ENCODE data around the gene RPL22. TPM values are rescaled to one million over a fixed set of nuclear protein-coding genes. Genes with fewer than 3 reads are reported as not detected.

RPL22 gene
- total RNA-seq, 4 donors from 2014 or later, result 142 to 235 (median 159) TPM

- H3K4me1 ChIP-seq, result peaks cover 0 to 61% (median 22%) of the 10 kb centered on the region in 4 donors
- no peak for DNase-seq (ENCODE audit: low spot score in 2 of 2)
- no peaks in the 10 kb centered on the region for H3K36me3 ChIP-seq
- H3K4me3 ChIP-seq, result peak overlapping the region in 1 of 4 donors; percentile 1
- TF ChIP-seq POLR2A (IDR thresholded peaks at IDR 0.05) (no peak), EP300 (IDR thresholded peaks at IDR 0.05) (no peak), CTCF (IDR thresholded peaks at IDR 0.05) (no peak)
- H3K27me3 ChIP-seq, result peaks cover 3 to 93% of the 10 kb centered on the region in 2 donors
- WGBS, 2 donors, result 1% methylated on average over 25 to 42 of the region's 49 CpGs
- no peak overlapping the region for H3K27ac ChIP-seq
- no peaks in the 10 kb centered on the region for H3K9me3 ChIP-seq
Observed at GRCh38 chr1:6245869-6246496, 46.6 kb upstream of the RPL22 start.

- H3K36me3 ChIP-seq, result no peaks in the 10 kb centered on the region
- no peak overlapping the region for H3K27ac ChIP-seq
- no peaks in the 10 kb centered on the region for H3K9me3 ChIP-seq
- H3K27me3 ChIP-seq, result peaks cover 3 to 93% of the 10 kb centered on the region in 2 donors
- H3K4me1 ChIP-seq, result peaks cover 0 to 61% (median 22%) of the 10 kb centered on the region in 4 donors
- peak overlapping the region in 1 of 4 donors; percentile 1 for H3K4me3 ChIP-seq
- peak; percentile 57 to 65 for DNase-seq (ENCODE audit: low spot score in 2 of 2)
- WGBS, 2 donors, result 1 to 2% methylated on average over 34 to 36 of the region's 79 CpGs
- TF ChIP-seq CTCF (IDR thresholded peaks at IDR 0.05), result peak; percentile 78 to 93 (median 90)
- TF ChIP-seq POLR2A (IDR thresholded peaks at IDR 0.05), result no peak
- TF ChIP-seq EP300 (IDR thresholded peaks at IDR 0.05), result no peak
Observed at GRCh38 chr1:6245086-6245868, 45.9 kb upstream of the RPL22 start.

GRCh38 chr1:6244401-6245049, 45.1 kb upstream of the RPL22 start:
- TF ChIP-seq CTCF (IDR thresholded peaks at IDR 0.05) (no peak), POLR2A (IDR thresholded peaks at IDR 0.05) (no peak), EP300 (IDR thresholded peaks at IDR 0.05) (no peak)
- Histone ChIP-seq H3K9me3 (no peaks in the 10 kb centered on the region), H3K36me3 (no peaks in the 10 kb centered on the region), H3K27me3 (peaks cover 3 to 94% of the 10 kb centered on the region in 2 donors), H3K4me3 (no peak overlapping the region), H3K27ac (no peak overlapping the region), H3K4me1 (peaks cover 0 to 55% (median 22%) of the 10 kb centered on the region in 4 donors)
- 3 to 5% methylated on average over 21 to 24 of the region's 24 CpGs for WGBS, 2 donors
- no peak for DNase-seq (ENCODE audit: low spot score in 2 of 2)

DNA sequence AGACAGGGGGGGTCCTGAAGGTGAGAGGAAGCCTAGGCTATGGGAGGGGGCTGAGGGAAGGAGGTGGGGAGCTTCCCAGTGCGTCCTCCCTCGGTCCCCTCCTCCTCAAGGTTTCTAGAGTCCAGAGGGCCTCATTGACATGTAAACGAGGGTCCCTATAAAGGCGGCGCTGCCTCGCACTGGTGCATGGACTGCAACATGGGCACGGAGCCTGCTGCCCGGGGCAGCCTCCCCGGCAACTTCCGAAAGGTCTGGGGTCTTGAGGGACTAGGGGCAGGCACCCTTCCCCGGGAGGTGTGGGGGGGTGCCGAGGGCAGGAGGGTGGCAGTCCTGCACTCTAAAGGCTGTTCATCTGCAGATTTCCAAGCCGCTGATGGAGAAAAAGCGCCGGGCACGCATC, 44.6 kb upstream of the RPL22 start, which contains the start of gene HES3:
HES3 (plus strand) TSS at position 187 of the 400 bp plus-strand sequence; CDS start at position 374, 187 bp downstream.
- peaks cover 0 to 50% (median 20%) of the 10 kb centered on the region in 4 donors for H3K4me1 ChIP-seq
- no peak for TF ChIP-seq POLR2A (IDR thresholded peaks at IDR 0.05)
- no peak for TF ChIP-seq CTCF (IDR thresholded peaks at IDR 0.05)
- TF ChIP-seq EP300 (IDR thresholded peaks at IDR 0.05), result no peak
- WGBS, 2 donors, result 2 to 9% methylated on average over 5 to 16 of the region's 16 CpGs
- no peak for DNase-seq (ENCODE audit: low spot score in 2 of 2)
- no peak within 1 kb of the TSS for H3K4me3 ChIP-seq
- peaks cover 3 to 97% of the 10 kb centered on the region in 2 donors for H3K27me3 ChIP-seq
- H3K9me3 ChIP-seq, result no peaks in the 10 kb centered on the region
- no peaks in the 10 kb centered on the region for H3K36me3 ChIP-seq
- no peak within 1 kb of the TSS for H3K27ac ChIP-seq

All from tibial nerve (tissue), 4 donors.